Measurements from ENCODE around the gene GPR65. TPM values are rescaled to one million over a fixed set of nuclear protein-coding genes. Genes with fewer than 3 reads are reported as not detected.
"Not testable (repeated sequence)": the region's sequence is repeated elsewhere in the genome, so short reads cannot be mapped to it uniquely, and the experiment has no call there.

Gene GPR65
- total and polyA plus RNA-seq, 9 of the 15 experiments (the other 6 are each of a cell fraction or from before 2014, with no cell fraction given), result 0.03 to 0.11 (median 0.04) TPM; not detected in 6

DNA sequence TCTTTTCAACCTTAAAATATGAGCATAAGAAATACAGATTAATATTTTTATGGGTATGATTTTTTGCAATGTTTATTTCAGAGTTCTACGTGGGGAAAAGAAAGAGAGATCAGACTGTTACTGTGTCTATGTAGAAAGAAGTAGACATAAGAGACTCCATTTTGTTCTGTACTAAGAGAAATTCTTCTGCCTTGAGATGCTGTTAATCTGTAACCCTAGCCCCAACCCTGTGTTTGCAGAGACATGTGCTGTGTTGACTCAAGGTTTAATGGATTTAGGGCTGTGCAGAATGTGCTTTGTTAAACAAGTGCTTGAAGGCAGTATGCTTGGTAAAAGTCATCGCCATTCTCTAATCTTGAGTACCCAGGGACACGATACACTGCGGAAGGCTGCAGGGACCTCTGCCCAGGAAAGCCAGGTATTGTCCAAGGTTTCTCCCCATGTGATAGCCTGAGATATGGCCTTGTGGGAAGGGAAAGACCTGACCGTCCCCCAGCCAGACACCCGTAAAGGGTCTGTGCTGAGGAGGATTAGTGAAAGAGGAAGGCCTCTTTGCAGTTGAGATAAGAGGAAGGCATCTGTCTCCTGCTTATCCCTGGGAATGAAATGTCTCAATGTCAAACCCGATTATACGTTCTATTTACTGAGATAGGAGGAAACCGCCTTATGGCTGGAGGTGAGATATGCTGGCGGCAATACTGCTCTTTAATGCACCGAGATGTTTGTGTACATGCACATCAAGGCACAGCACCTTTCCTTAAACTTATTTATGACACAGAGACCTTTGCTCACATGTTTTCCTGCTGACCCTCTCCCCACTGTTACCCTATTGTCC lies 19.5 kb downstream of the GPR65 start (continued):
- TF ChIP-seq, protein P1, sequence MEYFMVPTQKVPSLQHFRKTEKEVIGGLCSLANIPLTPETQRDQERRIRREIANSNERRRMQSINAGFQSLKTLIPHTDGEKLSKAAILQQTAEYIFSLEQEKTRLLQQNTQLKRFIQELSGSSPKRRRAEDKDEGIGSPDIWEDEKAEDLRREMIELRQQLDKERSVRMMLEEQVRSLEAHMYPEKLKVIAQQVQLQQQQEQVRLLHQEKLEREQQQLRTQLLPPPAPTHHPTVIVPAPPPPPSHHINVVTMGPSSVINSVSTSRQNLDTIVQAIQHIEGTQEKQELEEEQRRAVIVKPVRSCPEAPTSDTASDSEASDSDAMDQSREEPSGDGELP (CRISPR knock-in tag; IDR thresholded peaks at IDR 0.05; ENCODE audit: borderline replicate concordance), result peak; percentile 51; the same call in 1 of the 2 replicates
- TF ChIP-seq, protein P2, sequence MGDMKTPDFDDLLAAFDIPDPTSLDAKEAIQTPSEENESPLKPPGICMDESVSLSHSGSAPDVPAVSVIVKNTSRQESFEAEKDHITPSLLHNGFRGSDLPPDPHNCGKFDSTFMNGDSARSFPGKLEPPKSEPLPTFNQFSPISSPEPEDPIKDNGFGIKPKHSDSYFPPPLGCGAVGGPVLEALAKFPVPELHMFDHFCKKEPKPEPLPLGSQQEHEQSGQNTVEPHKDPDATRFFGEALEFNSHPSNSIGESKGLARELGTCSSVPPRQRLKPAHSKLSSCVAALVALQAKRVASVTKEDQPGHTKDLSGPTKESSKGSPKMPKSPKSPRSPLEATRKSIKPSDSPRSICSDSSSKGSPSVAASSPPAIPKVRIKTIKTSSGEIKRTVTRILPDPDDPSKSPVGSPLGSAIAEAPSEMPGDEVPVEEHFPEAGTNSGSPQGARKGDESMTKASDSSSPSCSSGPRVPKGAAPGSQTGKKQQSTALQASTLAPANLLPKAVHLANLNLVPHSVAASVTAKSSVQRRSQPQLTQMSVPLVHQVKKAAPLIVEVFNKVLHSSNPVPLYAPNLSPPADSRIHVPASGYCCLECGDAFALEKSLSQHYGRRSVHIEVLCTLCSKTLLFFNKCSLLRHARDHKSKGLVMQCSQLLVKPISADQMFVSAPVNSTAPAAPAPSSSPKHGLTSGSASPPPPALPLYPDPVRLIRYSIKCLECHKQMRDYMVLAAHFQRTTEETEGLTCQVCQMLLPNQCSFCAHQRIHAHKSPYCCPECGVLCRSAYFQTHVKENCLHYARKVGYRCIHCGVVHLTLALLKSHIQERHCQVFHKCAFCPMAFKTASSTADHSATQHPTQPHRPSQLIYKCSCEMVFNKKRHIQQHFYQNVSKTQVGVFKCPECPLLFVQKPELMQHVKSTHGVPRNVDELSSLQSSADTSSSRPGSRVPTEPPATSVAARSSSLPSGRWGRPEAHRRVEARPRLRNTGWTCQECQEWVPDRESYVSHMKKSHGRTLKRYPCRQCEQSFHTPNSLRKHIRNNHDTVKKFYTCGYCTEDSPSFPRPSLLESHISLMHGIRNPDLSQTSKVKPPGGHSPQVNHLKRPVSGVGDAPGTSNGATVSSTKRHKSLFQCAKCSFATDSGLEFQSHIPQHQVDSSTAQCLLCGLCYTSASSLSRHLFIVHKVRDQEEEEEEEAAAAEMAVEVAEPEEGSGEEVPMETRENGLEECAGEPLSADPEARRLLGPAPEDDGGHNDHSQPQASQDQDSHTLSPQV (IDR thresholded peaks at IDR 0.05), result peak; percentile 92
- TF ChIP-seq, protein P3, sequence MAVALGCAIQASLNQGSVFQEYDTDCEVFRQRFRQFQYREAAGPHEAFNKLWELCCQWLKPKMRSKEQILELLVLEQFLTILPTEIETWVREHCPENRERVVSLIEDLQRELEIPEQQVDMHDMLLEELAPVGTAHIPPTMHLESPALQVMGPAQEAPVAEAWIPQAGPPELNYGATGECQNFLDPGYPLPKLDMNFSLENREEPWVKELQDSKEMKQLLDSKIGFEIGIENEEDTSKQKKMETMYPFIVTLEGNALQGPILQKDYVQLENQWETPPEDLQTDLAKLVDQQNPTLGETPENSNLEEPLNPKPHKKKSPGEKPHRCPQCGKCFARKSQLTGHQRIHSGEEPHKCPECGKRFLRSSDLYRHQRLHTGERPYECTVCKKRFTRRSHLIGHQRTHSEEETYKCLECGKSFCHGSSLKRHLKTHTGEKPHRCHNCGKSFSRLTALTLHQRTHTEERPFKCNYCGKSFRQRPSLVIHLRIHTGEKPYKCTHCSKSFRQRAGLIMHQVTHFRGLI (CRISPR knock-in tag; IDR thresholded peaks at IDR 0.05), result peak; percentile 92
- peak; percentile 94 for TF ChIP-seq DMBX1 (CRISPR knock-in tag; IDR thresholded peaks at IDR 0.05; ENCODE audit: borderline replicate concordance)
- TF ChIP-seq MECOM (CRISPR knock-in tag; IDR thresholded peaks at IDR 0.05), result peak; percentile 39; the same call in 1 of the 2 replicates
- not testable (repeated sequence) for TF ChIP-seq NR2C1 (IDR thresholded peaks at IDR 0.05); FOXM1 (CRISPR knock-in tag; IDR thresholded peaks at IDR 0.05; ENCODE audit: low read depth)
- TF ChIP-seq NR2C1 (tag; IDR thresholded peaks at IDR 0.05), result 0 out of 2 replicates have a peak, but pooled peaks have one; percentile 11
- TF ChIP-seq FOXM1 (IDR thresholded peaks at IDR 0.05; ENCODE audit: low read depth), result peak; percentile 93
- TF ChIP-seq ZNF589 (CRISPR knock-in tag; IDR thresholded peaks at IDR 0.05; ENCODE audit: low read depth), result peak; percentile 58; the same call in 1 of the 2 replicates
- peak; percentile 99 for TF ChIP-seq CBFA2T2 (conservative IDR thresholded peaks at IDR 0.05)
- TF ChIP-seq, protein P4, sequence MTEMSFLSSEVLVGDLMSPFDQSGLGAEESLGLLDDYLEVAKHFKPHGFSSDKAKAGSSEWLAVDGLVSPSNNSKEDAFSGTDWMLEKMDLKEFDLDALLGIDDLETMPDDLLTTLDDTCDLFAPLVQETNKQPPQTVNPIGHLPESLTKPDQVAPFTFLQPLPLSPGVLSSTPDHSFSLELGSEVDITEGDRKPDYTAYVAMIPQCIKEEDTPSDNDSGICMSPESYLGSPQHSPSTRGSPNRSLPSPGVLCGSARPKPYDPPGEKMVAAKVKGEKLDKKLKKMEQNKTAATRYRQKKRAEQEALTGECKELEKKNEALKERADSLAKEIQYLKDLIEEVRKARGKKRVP (CRISPR knock-in tag; IDR thresholded peaks at IDR 0.05), result peak; percentile 69; the same call in 1 of the 2 replicates
- TF ChIP-seq ZNF175 (CRISPR knock-in tag; IDR thresholded peaks at IDR 0.05; ENCODE audit: low read depth), result peak; percentile 54; the same call in 1 of the 2 replicates
- TF ChIP-seq ELF2 (CRISPR knock-in tag; IDR thresholded peaks at IDR 0.05), result 0 out of 2 replicates have a peak, but pooled peaks have one; percentile 59
- 0 out of 2 replicates have a peak, but pooled peaks have one; percentile 46 for TF ChIP-seq IFI16 (CRISPR knock-in tag; IDR thresholded peaks at IDR 0.05)
- TF ChIP-seq NONO (IDR thresholded peaks at IDR 0.05; ENCODE audit: low read depth in 2 of 2, low read length in 1 of 2), result peak in 1 of 2 experiments; percentile 33; a peak in 1 of 4 replicates
- TF ChIP-seq MTA2 (IDR thresholded peaks at IDR 0.05; ENCODE audit: low read depth), result peak; percentile 96
- peak; percentile 99 for TF ChIP-seq CBFA2T3 (IDR thresholded peaks at IDR 0.05)
- peak; percentile 96 for TF ChIP-seq ARID1B (IDR thresholded peaks at IDR 0.05)
- TF ChIP-seq LCOR (CRISPR knock-in tag; IDR thresholded peaks at IDR 0.05), result peak; percentile 40; the same call in 1 of the 2 replicates
- TF ChIP-seq KLF16 (IDR thresholded peaks at IDR 0.05), result peak; percentile 92

Data from K562 (cell line).